Parathyroid adenoma (tissue), 2 donors: ENCODE results near the gene CEP112.

Experiments
- H2AFZ ChIP-seq: fragments of 300-600 bp; sonication (generic); one replicate; pipeline ENCODE4 v1.7.0; 2017; ENCODE audit warnings: antibody characterized with exemption, mild to moderate bottlenecking
- H3K27ac ChIP-seq: fragments of 300-600 bp; sonication (generic); one replicate; pipeline ENCODE4 v1.7.0; 2017
- H3K27me3 ChIP-seq: fragments of 300-600 bp; sonication (generic); one replicate; pipeline ENCODE4 v1.7.0; 2017; ENCODE audit warnings: low read length; ENCODE audit not compliant: control insufficient read depth, insufficient read depth
- H3K36me3 ChIP-seq: fragments of 300-600 bp; sonication (generic); one replicate; pipeline ENCODE4 v1.7.0; 2017; ENCODE audit warnings: low read length; ENCODE audit not compliant: control insufficient read depth, insufficient read depth
- H3K4me1 ChIP-seq: fragments of 300-600 bp; sonication (generic); one replicate; pipeline ENCODE4 v1.7.0; 2017; ENCODE audit warnings: control low read depth
- H3K4me2 ChIP-seq: fragments of 300-600 bp; sonication (generic); one replicate; pipeline ENCODE4 v1.7.0; 2017; ENCODE audit warnings: low read length
- H3K4me3 ChIP-seq: fragments of 300-600 bp; sonication (generic); one replicate; pipeline ENCODE4 v1.7.0; 2017; ENCODE audit warnings: low read depth, low read length
- H3K79me2 ChIP-seq: fragments of 300-600 bp; sonication (generic); one replicate; pipeline ENCODE4 v1.7.0; 2017; ENCODE audit warnings: control low read depth
- H3K9ac ChIP-seq: fragments of 300-600 bp; sonication (generic); one replicate; pipeline ENCODE4 v1.7.0; 2017; ENCODE audit warnings: mild to moderate bottlenecking
- H3K9me3 ChIP-seq: fragments of 300-600 bp; sonication (generic); one replicate; pipeline ENCODE4 v1.7.0; 2017; ENCODE audit warnings: low read length; ENCODE audit not compliant: control insufficient read depth
- TF ChIP-seq, protein P1 (sequence below): fragments of 300-600 bp; sonication (generic); IDR thresholded peaks from one replicate; pipeline ENCODE4 v1.7.0; 2017; ENCODE audit warnings: antibody characterized with exemption, mild to moderate bottlenecking
- donor health status: primary hyperparathyroidism.

CEP112 gene

DNA sequence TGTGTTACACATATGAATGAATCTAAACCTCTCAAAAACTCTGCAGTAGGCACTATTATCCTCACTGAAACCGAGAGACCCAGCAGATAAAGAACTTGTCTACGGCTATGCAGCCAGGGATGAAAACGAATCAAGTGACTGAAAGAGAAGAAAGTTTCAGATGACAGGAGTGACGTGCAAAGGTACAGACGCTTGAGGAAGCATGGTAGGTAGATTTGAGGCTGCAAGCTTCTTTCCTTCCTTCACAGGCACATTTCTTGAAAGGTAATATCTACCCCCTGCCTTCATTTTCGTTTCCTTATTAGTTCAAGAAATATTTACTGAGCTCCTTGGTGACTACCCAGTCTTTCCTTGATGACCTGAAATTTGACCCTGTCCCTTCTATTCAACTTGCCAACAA lies 418.9 kb downstream of the CEP112 start:
- Histone ChIP-seq H3K36me3 (no peaks in the 10 kb centered on the region), H2AFZ (no peak overlapping the region), H3K9ac (no peak overlapping the region), H3K27me3 (no peaks in the 10 kb centered on the region), H3K4me2 (no peak overlapping the region), H3K4me3 (no peak overlapping the region), H3K27ac (no peak overlapping the region), H3K9me3 (no peaks in the 10 kb centered on the region), H3K4me1 (peaks cover 4% of the 10 kb centered on the region), H3K79me2 (no peaks in the 10 kb centered on the region)
- TF ChIP-seq, protein P1, sequence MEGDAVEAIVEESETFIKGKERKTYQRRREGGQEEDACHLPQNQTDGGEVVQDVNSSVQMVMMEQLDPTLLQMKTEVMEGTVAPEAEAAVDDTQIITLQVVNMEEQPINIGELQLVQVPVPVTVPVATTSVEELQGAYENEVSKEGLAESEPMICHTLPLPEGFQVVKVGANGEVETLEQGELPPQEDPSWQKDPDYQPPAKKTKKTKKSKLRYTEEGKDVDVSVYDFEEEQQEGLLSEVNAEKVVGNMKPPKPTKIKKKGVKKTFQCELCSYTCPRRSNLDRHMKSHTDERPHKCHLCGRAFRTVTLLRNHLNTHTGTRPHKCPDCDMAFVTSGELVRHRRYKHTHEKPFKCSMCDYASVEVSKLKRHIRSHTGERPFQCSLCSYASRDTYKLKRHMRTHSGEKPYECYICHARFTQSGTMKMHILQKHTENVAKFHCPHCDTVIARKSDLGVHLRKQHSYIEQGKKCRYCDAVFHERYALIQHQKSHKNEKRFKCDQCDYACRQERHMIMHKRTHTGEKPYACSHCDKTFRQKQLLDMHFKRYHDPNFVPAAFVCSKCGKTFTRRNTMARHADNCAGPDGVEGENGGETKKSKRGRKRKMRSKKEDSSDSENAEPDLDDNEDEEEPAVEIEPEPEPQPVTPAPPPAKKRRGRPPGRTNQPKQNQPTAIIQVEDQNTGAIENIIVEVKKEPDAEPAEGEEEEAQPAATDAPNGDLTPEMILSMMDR = no peak

GRCh38 chr17:65771704-65772103 lies 420.2 kb downstream of the CEP112 start:
- H3K27ac ChIP-seq = no peak overlapping the region
- no peaks in the 10 kb centered on the region for H3K79me2 ChIP-seq
- no peak overlapping the region for H3K4me3 ChIP-seq
- H3K36me3 ChIP-seq = no peaks in the 10 kb centered on the region
- no peak overlapping the region for H2AFZ ChIP-seq
- TF ChIP-seq, protein P1 = no peak
- no peaks in the 10 kb centered on the region for H3K27me3 ChIP-seq
- no peaks in the 10 kb centered on the region for H3K9me3 ChIP-seq
- H3K4me2 ChIP-seq = no peak overlapping the region
- H3K9ac ChIP-seq = no peak overlapping the region
- peaks cover 4% of the 10 kb centered on the region for H3K4me1 ChIP-seq

- Histone ChIP-seq H3K79me2 (no peaks in the 10 kb centered on the region), H3K4me2 (no peak overlapping the region), H3K4me3 (no peak overlapping the region), H3K36me3 (no peaks in the 10 kb centered on the region), H3K9ac (no peak overlapping the region), H2AFZ (no peak overlapping the region), H3K4me1 (no peaks in the 10 kb centered on the region), H3K27me3 (no peaks in the 10 kb centered on the region), H3K27ac (no peak overlapping the region), H3K9me3 (no peaks in the 10 kb centered on the region)
- TF ChIP-seq, protein P1 = no peak
Measured at GRCh38 chr17:65763786-65764185, 428.1 kb downstream of the CEP112 start.

GRCh38 chr17:65762973-65763372 lies 429.0 kb downstream of the CEP112 start:
- H3K9me3 ChIP-seq = no peaks in the 10 kb centered on the region

DNA sequence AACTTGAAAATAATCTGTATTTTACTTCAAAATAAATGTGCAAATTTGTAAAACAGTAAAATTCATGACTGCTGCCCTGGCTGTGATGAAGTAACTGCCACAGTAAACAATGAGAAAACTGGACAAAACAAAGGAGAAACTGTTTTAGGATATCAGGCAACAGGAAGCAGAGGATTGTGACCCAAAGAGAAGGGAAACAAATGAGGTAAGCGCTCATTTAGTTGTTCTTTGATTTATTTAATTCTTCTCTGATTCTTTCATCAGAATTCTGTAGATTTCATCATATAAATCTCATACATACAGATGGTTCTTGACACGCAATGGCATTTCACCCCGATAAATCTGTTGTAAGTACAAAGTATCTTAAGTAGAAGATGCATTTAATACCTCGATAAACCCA lies 432.4 kb downstream of the CEP112 start:
- no peak overlapping the region for H2AFZ ChIP-seq
- H3K4me1 ChIP-seq = no peaks in the 10 kb centered on the region
- H3K9ac ChIP-seq = no peak overlapping the region
- H3K79me2 ChIP-seq = no peaks in the 10 kb centered on the region
- H3K36me3 ChIP-seq = no peaks in the 10 kb centered on the region
- TF ChIP-seq, protein P1 = no peak
- no peak overlapping the region for H3K4me2 ChIP-seq
- no peaks in the 10 kb centered on the region for H3K27me3 ChIP-seq
- no peak overlapping the region for H3K27ac ChIP-seq
- H3K9me3 ChIP-seq = no peaks in the 10 kb centered on the region
- no peak overlapping the region for H3K4me3 ChIP-seq

More at GRCh38 chr17:65762973-65763372, 429.0 kb downstream of the CEP112 start:
- no peaks in the 10 kb centered on the region for H3K79me2 ChIP-seq
- no peak overlapping the region for H3K27ac ChIP-seq
- no peaks in the 10 kb centered on the region for H3K4me1 ChIP-seq
- H3K36me3 ChIP-seq = no peaks in the 10 kb centered on the region
- H3K4me3 ChIP-seq = no peak overlapping the region
- H3K27me3 ChIP-seq = no peaks in the 10 kb centered on the region
- H3K9ac ChIP-seq = no peak overlapping the region
- H2AFZ ChIP-seq = no peak overlapping the region
- H3K4me2 ChIP-seq = no peak overlapping the region
- TF ChIP-seq, protein P1 = no peak
